Cardiac fibroblast (primary cell): ENCODE data around the gene TRPM8.

ENCODE experiments used
- DNase-seq, 2 donors: peaks; one replicate each; pipeline versions ENCODE4 v3.0.0 to v3.0.0-alpha.2; 2010; ENCODE audit warnings: low read depth in 2 of 2
- H3K4me3 ChIP-seq, 2 donors: replicated peaks in 1 of 2; 1 replicate in 1 of 2; 2 replicates in 1 of 2; pipeline ENCODE4 v1.5.1; 2011; ENCODE audit warnings: low read depth in 2 of 2, low read length in 2 of 2, mild to moderate bottlenecking in 2 of 2, moderate library complexity in 1 of 2
- TF ChIP-seq, protein P1 (sequence below): IDR thresholded peaks from one replicate; pipeline ENCODE4 v1.5.1; 2011; ENCODE audit warnings: low read depth, mild to moderate bottlenecking, low read length, inconsistent platforms

TRPM8 gene

GRCh38 chr2:234029150-234029733, 112.1 kb downstream of the TRPM8 start:
- DNase-seq, result no peak
- TF ChIP-seq, protein P1, sequence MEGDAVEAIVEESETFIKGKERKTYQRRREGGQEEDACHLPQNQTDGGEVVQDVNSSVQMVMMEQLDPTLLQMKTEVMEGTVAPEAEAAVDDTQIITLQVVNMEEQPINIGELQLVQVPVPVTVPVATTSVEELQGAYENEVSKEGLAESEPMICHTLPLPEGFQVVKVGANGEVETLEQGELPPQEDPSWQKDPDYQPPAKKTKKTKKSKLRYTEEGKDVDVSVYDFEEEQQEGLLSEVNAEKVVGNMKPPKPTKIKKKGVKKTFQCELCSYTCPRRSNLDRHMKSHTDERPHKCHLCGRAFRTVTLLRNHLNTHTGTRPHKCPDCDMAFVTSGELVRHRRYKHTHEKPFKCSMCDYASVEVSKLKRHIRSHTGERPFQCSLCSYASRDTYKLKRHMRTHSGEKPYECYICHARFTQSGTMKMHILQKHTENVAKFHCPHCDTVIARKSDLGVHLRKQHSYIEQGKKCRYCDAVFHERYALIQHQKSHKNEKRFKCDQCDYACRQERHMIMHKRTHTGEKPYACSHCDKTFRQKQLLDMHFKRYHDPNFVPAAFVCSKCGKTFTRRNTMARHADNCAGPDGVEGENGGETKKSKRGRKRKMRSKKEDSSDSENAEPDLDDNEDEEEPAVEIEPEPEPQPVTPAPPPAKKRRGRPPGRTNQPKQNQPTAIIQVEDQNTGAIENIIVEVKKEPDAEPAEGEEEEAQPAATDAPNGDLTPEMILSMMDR, result no peak
- no peak overlapping the region for H3K4me3 ChIP-seq

- TF ChIP-seq, protein P1, result no peak
These were observed 114.0 kb downstream of the TRPM8 start for GRCh38 chr2:234031207-234031606.

DNA sequence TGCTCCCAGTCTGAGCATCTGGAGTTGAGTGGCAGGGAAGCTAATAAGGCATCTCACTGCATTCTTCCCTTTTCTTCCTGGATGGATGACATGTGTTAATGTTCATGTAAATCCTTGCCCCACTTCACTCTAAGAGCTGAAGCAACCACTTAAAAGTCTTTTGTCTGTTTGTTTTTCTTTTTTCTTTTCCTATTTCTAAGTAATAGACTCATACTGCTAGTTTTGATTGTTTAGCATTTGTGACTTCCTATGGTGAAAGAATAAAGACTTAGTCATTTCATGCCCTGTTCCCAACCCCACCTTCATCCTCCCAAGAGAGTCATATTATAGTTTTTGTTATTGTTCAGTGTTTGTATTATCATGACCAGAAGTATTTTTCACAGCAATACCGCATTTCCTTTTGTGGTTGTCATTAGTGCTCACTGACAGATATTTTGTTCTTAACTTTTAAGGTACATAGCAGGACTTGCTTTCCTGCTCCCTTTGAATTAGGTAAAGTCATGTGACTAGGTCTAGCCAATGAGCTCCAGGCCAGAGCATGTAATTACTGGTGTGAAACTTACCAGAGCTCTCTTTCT, 115.2 kb downstream of the TRPM8 start:
- no peak overlapping the region for H3K4me3 ChIP-seq
- peak; percentile 5 to 93 for DNase-seq
- TF ChIP-seq, protein P1, result no peak

More at GRCh38 chr2:234031207-234031606, 114.0 kb downstream of the TRPM8 start:
- DNase-seq, result peak in 1 of 2 donors; percentile 29
- H3K4me3 ChIP-seq, result no peak overlapping the region

- no peak overlapping the region for H3K4me3 ChIP-seq
- TF ChIP-seq, protein P1, result no peak
- peak in 1 of 2 donors; percentile 54 for DNase-seq
These were observed 116.0 kb downstream of the TRPM8 start for GRCh38 chr2:234033174-234033573.

- H3K4me3 ChIP-seq, result no peak overlapping the region
- TF ChIP-seq, protein P1, result no peak
- DNase-seq, result no peak
These were observed 116.7 kb downstream of the TRPM8 start for GRCh38 chr2:234033885-234034284.

DNA sequence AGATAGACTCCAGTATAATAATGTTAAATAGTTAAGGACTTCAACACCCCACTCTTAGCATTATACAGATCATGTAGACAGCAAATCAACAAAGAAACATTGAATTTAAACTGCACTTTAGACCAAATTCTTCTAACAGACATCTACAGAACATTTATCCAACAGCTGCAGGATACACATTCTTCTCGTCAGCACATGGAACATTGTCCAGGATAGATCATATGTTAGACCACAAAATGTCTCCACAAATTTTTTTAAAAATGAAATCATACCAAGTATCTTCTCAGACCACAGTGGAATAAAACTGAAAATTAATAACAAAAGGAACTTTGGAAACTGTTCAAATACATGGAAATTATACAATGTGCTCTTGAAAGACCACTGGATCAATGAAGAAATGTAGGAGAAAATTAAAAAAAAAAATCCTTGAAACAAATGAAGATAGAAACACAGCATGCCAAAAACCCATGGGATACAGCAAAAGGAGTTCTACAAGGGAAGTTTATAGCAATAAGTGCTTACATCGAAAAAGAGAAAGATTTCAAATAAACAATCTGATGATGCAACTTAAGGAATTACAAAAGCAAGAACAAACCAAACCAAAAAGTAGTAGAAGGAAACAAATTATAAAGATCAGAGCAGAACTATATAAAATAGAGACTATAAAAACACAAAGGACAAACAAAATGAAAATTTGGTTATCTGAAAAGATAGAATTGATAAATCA, 121.1 kb downstream of the TRPM8 start:
- TF ChIP-seq, protein P1, result no peak
- DNase-seq, result peak in 1 of 2 donors; percentile 5
- H3K4me3 ChIP-seq, result no peak overlapping the region
